Peyer's patch (tissue), 4 donors: Measurements from ENCODE around the gene CDH1.

Experiments
- POLR2A ChIP-seq, 2 donors: fragments of 450-650 bp; IDR thresholded peaks; one replicate each; pipeline ENCODE4 v1.5.1; 2017; ENCODE audit warnings: antibody characterized with exemption in 2 of 2, mild to moderate bottlenecking in 2 of 2, moderate library complexity in 2 of 2
- TF ChIP-seq, protein P1 (sequence below), 6 experiments: fragments of 450-650 bp in 4 of 6; fragments of 200-600 bp in 2 of 6; sonication (generic) in 1 of 6; IDR thresholded peaks; one replicate each; pipeline ENCODE4 v1.5.1; 2017 to 2019; ENCODE audit warnings: antibody characterized with exemption in 6 of 6, mild to moderate bottlenecking in 3 of 6, moderate library complexity in 1 of 6

DNA sequence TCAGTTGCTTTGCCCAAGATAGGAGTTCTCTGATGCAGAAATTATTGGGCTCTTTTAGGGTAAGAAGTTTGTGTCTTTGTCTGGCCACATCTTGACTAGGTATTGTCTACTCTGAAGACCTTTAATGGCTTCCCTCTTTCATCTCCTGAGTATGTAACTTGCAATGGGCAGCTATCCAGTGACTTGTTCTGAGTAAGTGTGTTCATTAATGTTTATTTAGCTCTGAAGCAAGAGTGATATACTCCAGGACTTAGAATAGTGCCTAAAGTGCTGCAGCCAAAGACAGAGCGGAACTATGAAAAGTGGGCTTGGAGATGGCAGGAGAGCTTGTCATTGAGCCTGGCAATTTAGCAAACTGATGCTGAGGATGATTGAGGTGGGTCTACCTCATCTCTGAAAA is 97.5 kb downstream of the CDH1 start:
- TF ChIP-seq, protein P1, sequence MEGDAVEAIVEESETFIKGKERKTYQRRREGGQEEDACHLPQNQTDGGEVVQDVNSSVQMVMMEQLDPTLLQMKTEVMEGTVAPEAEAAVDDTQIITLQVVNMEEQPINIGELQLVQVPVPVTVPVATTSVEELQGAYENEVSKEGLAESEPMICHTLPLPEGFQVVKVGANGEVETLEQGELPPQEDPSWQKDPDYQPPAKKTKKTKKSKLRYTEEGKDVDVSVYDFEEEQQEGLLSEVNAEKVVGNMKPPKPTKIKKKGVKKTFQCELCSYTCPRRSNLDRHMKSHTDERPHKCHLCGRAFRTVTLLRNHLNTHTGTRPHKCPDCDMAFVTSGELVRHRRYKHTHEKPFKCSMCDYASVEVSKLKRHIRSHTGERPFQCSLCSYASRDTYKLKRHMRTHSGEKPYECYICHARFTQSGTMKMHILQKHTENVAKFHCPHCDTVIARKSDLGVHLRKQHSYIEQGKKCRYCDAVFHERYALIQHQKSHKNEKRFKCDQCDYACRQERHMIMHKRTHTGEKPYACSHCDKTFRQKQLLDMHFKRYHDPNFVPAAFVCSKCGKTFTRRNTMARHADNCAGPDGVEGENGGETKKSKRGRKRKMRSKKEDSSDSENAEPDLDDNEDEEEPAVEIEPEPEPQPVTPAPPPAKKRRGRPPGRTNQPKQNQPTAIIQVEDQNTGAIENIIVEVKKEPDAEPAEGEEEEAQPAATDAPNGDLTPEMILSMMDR (IDR thresholded peaks at IDR 0.05): no peak
- no peak for TF ChIP-seq POLR2A (IDR thresholded peaks at IDR 0.05)
